KMS-11 (cell line): ENCODE data around the gene PIK3R1.

ENCODE experiments used
- H2AFZ ChIP-seq: fragments of 200-600 bp; sonication (generic); 2 replicates; pipeline ENCODE4 v1.6.1; 2016; ENCODE audit warnings: antibody characterized with exemption, mixed run types, low read depth
- H3K27ac ChIP-seq: fragments of 200-600 bp; sonication (generic); 2 replicates; pipeline ENCODE4 v1.6.1; 2016; ENCODE audit warnings: mild to moderate bottlenecking, mixed run types
- H3K27me3 ChIP-seq: fragments of 200-600 bp; sonication (generic); 2 replicates; pipeline ENCODE4 v1.6.1; 2017; ENCODE audit warnings: mild to moderate bottlenecking, low read depth, mixed run types, moderate library complexity; ENCODE audit not compliant: insufficient read depth
- H3K36me3 ChIP-seq: fragments of 200-600 bp; sonication (generic); 2 replicates; pipeline ENCODE4 v1.6.1; 2017; ENCODE audit warnings: mild to moderate bottlenecking, mixed run types; ENCODE audit not compliant: insufficient read depth
- H3K4me1 ChIP-seq: fragments of 200-600 bp; sonication (generic); 2 replicates; pipeline ENCODE4 v1.6.1; 2016; ENCODE audit warnings: mild to moderate bottlenecking, low read depth, mixed run types; ENCODE audit not compliant: poor library complexity, severe bottlenecking
- H3K4me2 ChIP-seq: fragments of 200-600 bp; sonication (generic); 2 replicates; pipeline ENCODE4 v1.7.0; 2016; ENCODE audit warnings: mild to moderate bottlenecking, mixed run types
- H3K4me3 ChIP-seq: fragments of 200-600 bp; sonication (generic); IDR thresholded peaks from 2 replicates; pipeline ENCODE4 v1.6.1; 2017; ENCODE audit warnings: low read depth, low read length, mixed read lengths; ENCODE audit not compliant: insufficient read depth
- H3K79me2 ChIP-seq: fragments of 200-600 bp; sonication (generic); 2 replicates; pipeline ENCODE4 v1.6.1; 2016; ENCODE audit warnings: low read depth, mixed run types; ENCODE audit not compliant: insufficient read depth
- H3K9ac ChIP-seq: fragments of 200-600 bp; sonication (generic); 2 replicates; pipeline ENCODE4 v1.6.1; 2016; ENCODE audit warnings: mild to moderate bottlenecking, mixed run types
- H4K20me1 ChIP-seq: fragments of 200-600 bp; sonication (generic); 2 replicates; pipeline ENCODE4 v1.6.1; 2016; ENCODE audit warnings: mild to moderate bottlenecking, mixed run types; ENCODE audit not compliant: insufficient read depth
- TF ChIP-seq, protein P1 (sequence below): fragments of 200-600 bp; sonication (generic); conservative IDR thresholded peaks from 2 replicates; pipeline ENCODE4 v1.6.1; 2017; ENCODE audit warnings: low read depth, mild to moderate bottlenecking, antibody characterized with exemption, low read length, moderate library complexity, mixed read lengths

The PIK3R1 gene

DNA sequence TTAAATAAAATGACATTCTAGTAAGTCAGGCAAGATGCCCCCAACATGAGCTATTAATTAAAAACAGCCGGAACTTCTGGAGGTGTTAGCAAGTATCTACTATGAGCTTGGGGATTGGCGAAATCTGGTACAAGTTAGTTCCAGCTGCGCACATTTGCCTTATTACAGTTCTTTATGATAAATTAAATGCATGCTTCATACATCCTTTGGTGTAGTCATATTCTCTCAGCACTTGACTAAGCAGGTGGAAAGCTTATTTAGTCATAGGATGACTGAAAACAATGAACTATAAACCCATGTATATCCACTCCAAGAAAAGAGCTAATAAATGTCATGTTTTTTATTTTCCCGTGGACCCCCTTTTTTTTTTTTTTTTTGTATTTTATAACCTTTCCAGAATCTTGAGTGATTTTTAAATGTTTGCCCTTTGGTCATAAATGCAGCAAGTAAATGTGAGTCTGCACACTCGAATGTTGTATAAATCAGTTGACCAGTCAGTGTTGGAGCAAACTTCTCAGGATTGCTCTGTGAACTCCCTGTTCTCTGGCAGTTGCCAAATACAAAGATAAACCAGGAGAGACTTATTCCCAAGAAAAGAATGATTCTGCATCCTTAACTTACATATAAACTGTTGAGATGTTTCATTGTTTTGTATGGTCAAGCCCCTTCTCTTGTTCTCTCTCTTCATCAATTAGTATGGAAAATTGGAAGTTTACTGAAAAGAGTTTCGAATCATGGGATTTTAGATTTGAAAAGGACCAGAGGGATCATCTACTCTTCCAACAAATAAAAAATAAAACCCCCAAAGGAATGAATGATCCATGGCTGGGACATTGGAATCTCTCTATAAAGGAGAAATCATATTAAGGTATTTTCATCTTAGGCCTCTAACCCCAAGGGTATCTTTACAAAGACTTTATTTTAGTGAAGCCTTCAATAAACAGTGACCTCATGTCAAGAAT is 38.3 kb downstream of the PIK3R1 start:
- Histone ChIP-seq H3K27me3 (no peaks in the 10 kb centered on the region), H3K4me1 (peaks cover 30% of the 10 kb centered on the region), H3K79me2 (no peaks in the 10 kb centered on the region; the same call in 1 of the 2 replicates), H3K27ac (no peak overlapping the region), H3K9ac (no peak overlapping the region), H3K4me2 (no peak overlapping the region), H4K20me1 (no peaks in the 10 kb centered on the region), H3K36me3 (no peaks in the 10 kb centered on the region), H3K4me3 (no peak overlapping the region), H2AFZ (no peak overlapping the region)
- TF ChIP-seq, protein P1, sequence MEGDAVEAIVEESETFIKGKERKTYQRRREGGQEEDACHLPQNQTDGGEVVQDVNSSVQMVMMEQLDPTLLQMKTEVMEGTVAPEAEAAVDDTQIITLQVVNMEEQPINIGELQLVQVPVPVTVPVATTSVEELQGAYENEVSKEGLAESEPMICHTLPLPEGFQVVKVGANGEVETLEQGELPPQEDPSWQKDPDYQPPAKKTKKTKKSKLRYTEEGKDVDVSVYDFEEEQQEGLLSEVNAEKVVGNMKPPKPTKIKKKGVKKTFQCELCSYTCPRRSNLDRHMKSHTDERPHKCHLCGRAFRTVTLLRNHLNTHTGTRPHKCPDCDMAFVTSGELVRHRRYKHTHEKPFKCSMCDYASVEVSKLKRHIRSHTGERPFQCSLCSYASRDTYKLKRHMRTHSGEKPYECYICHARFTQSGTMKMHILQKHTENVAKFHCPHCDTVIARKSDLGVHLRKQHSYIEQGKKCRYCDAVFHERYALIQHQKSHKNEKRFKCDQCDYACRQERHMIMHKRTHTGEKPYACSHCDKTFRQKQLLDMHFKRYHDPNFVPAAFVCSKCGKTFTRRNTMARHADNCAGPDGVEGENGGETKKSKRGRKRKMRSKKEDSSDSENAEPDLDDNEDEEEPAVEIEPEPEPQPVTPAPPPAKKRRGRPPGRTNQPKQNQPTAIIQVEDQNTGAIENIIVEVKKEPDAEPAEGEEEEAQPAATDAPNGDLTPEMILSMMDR = no peak

DNA sequence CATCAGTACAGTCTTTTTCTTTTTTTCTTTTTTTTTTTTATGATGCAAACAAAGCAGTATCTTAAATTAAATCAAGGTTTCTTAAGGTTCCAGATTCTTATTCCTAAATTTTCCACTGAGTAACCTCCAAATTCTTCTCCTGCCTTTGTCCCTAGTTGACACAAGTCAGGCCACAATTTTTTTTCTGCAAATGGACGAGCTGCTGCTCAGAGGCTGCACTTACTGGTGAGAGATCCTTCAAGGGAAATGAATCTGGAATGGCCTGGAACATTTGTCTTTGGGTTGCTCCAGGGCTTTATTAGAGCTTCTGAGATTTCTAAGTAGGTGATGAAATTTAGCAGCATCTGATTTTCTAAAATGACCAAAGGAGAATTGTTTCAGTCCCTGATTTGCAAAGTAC is 39.3 kb downstream of the PIK3R1 start:
- TF ChIP-seq, protein P1 = no peak
- H3K4me1 ChIP-seq = peaks cover 30% of the 10 kb centered on the region
- H3K36me3 ChIP-seq = no peaks in the 10 kb centered on the region
- no peak overlapping the region; the same call in 1 of the 2 replicates for H3K27ac ChIP-seq
- H2AFZ ChIP-seq = no peak overlapping the region
- no peaks in the 10 kb centered on the region for H4K20me1 ChIP-seq
- H3K4me2 ChIP-seq = peak overlapping the region; percentile 47; the same call in 1 of the 2 replicates
- H3K79me2 ChIP-seq = no peaks in the 10 kb centered on the region; the same call in 1 of the 2 replicates
- H3K4me3 ChIP-seq = no peak overlapping the region
- H3K27me3 ChIP-seq = no peaks in the 10 kb centered on the region
- no peak overlapping the region for H3K9ac ChIP-seq

DNA sequence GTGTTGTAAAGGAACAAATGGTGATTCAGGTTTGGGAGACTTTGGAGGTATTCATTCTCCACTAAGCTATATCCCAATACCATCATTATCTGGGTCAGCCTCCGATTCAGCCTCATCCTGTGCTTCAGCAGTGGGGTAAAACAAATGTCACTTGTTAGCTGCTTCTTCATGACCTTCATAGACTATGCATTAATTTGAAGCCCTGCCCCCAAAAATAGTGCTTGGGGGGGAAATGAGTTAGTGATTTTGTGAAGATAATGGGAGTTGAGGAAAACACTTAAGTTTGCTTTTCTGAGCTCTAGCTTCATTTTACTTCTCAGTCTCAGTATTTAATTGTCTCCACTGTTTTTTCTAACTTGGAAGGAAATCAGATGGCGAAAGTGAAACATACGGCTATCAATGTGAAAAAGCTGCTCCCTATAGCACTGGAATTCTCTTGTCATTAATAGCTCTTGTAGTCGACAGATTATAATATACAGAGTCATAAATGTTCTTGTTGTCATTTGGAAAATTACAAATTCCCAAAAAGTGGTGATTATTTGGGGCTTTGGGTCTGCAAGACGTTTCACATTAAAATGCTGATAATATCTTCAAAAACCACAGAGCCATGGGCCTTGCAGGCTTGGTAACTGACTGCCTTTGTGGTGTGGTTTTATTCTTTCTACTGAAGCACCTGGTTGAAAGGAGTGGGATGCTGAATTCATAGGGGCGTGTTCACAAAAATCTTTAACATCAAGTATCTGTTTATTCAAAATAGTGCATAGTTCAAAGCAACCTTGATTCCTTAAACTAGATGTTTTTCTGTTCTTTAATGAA is 40.0 kb downstream of the PIK3R1 start:
- Histone ChIP-seq H4K20me1 (no peaks in the 10 kb centered on the region), H2AFZ (no peak overlapping the region), H3K36me3 (no peaks in the 10 kb centered on the region), H3K79me2 (no peaks in the 10 kb centered on the region; the same call in 1 of the 2 replicates), H3K4me1 (peaks cover 30% of the 10 kb centered on the region), H3K27me3 (no peaks in the 10 kb centered on the region), H3K9ac (no peak overlapping the region), H3K4me3 (no peak overlapping the region), H3K4me2 (peak overlapping the region; percentile 47), H3K27ac (peak overlapping the region; percentile 31; the same call in 1 of the 2 replicates)
- TF ChIP-seq, protein P1 = no peak

DNA sequence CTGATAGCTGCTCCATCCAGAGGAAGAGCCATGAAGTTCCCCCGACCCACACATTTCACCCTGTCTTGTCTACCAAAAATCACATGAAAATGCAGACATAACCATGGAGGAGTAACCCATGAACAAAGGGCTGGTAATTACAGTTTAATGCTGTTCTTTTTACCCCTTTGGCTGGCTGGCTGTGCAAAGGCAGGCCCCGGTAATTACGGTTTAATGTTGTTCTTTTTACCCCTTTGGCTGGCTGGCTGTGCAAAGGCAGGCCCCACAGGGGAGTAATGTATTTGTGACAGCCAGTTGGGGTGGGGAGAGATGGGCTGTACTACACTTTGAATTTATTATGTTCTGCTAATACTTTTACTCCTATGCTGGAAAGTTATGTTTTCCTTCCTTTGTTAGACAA is 41.7 kb downstream of the PIK3R1 start:
- Histone ChIP-seq H3K27me3 (no peaks in the 10 kb centered on the region), H4K20me1 (no peaks in the 10 kb centered on the region), H3K4me1 (peaks cover 30% of the 10 kb centered on the region), H2AFZ (no peak overlapping the region), H3K4me3 (no peak overlapping the region), H3K79me2 (no peaks in the 10 kb centered on the region; the same call in 1 of the 2 replicates), H3K36me3 (no peaks in the 10 kb centered on the region), H3K9ac (no peak overlapping the region), H3K27ac (no peak overlapping the region), H3K4me2 (no peak overlapping the region)
- TF ChIP-seq, protein P1 = no peak
